Measurements from ENCODE around the gene FBN2. TPM values are rescaled to one million over a fixed set of nuclear protein-coding genes. Genes with fewer than 3 reads are reported as not detected.

The FBN2 gene
- total and polyA plus RNA-seq, 2 of the 4 experiments (the other 2 are of a cell fraction), result 26.7 to 69.0 TPM

DNA sequence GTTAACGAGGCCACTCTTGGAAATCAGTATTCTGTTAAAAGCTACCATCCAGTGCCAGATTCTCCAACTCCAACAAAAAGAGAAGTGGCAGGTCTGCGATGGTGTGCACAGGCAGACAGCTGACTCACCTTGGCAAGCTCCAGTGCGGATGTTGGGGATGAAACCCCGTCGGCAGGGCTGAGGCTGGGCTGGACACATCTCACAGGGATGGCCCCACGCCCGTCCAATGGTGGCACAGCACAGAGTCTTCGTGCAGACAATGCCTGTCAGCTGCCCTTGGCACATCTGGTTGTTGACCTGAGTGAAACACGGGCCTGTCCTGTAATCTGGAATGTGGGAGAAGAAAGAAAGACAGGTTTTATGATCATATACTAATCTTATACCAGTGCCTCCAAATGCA lies 73.4 kb downstream of the FBN2 start:
- H2AK9ac ChIP-seq (replicated peaks; ENCODE audit: low read depth, low read length, poor library complexity), result no peak overlapping the region
- H2BK5ac ChIP-seq (ENCODE audit: low read depth, low read length, poor library complexity, severe bottlenecking), result no peak overlapping the region
- DNase-seq, result no peak
- no peaks in the 10 kb centered on the region for H3K27me3 ChIP-seq (ENCODE audit: control insufficient read depth, insufficient read depth, low read length)
- ChIA-PET CTCF (no interaction called here), POLR2A (ENCODE audit: unreplicated experiment) (no interaction called here)
- no peak overlapping the region for H4K5ac ChIP-seq (ENCODE audit: low read depth, low read length)
- H3K4ac ChIP-seq (ENCODE audit: low read depth, low read length), result no peak overlapping the region
- no peak overlapping the region for H3K4me3 ChIP-seq (ENCODE audit: insufficient read depth, low read depth, low read length)
- no peak overlapping the region for H3K14ac ChIP-seq (replicated peaks; ENCODE audit: low read depth, low read length)
- ATAC-seq (ENCODE audit: low read depth), result no peak; the same call in 1 of the 2 replicates
- H2BK120ac ChIP-seq (ENCODE audit: low read depth, low read length), result no peak overlapping the region
- H3K23ac ChIP-seq (ENCODE audit: low read depth, low read length), result no peak overlapping the region
- no TSS peak for BruUV-seq (replicated peaks)
- H2AFZ ChIP-seq (replicated peaks; ENCODE audit: low read length, poor library complexity), result no peak overlapping the region
- H2AK5ac ChIP-seq (ENCODE audit: low read depth, low read length), result no peak overlapping the region
- H4K8ac ChIP-seq (ENCODE audit: low read depth in 2 of 2, low read length in 2 of 2), result no peak overlapping the region
- H4K91ac ChIP-seq (ENCODE audit: insufficient read depth, low read depth, low read length), result no peak overlapping the region
- no peak overlapping the region for H3K4me2 ChIP-seq (ENCODE audit: low read depth, low read length)
- WGBS, 2 experiments (ENCODE audit: extremely low coverage in 2 of 2, insufficient read length in 1 of 2), result 90% methylated on average over 2 of the region's 9 CpGs; no CpG with 5 or more reads in 1 of the 2 experiments
- H3K9me1 ChIP-seq (ENCODE audit: insufficient read depth, low read length), result peaks cover 3% of the 10 kb centered on the region; the same call in 1 of the 2 replicates
- H3K36me3 ChIP-seq (ENCODE audit: control insufficient read depth, insufficient read depth, low read length), result peaks cover 14% of the 10 kb centered on the region
- H4K20me1 ChIP-seq (ENCODE audit: insufficient read depth, low read length), result no peaks in the 10 kb centered on the region
- no peak overlapping the region for H3K27ac ChIP-seq (ENCODE audit: insufficient read depth, low read length)
- no peaks in the 10 kb centered on the region for H3K9me3 ChIP-seq (ENCODE audit: control insufficient read depth, insufficient read depth, low read length)
- no peak overlapping the region for H3K18ac ChIP-seq (ENCODE audit: low read depth, low read length)
- dilution Hi-C loops (cut with HindIII; ENCODE audit: low sequenced_read_pairs, unreplicated experiment), result no loop called here
- H3K56ac ChIP-seq (ENCODE audit: extremely low read depth, insufficient read depth, low read length), result no peak overlapping the region
- H2BK15ac ChIP-seq (ENCODE audit: low read depth, low read length), result no peak overlapping the region
- no peak overlapping the region for H2BK20ac ChIP-seq (ENCODE audit: low read depth, low read length)
- no peaks in the 10 kb centered on the region for H3K4me1 ChIP-seq (ENCODE audit: control insufficient read depth, insufficient read depth, low read length)
- no peak overlapping the region for H3K9ac ChIP-seq (ENCODE audit: low read depth, low read length)
- no peak for TF ChIP-seq BHLHE40 (IDR thresholded peaks at IDR 0.05; ENCODE audit: low read depth, low read length)
- no peak for TF ChIP-seq FOS (IDR thresholded peaks at IDR 0.05; ENCODE audit: low read depth, low read length)
- TF ChIP-seq MXI1 (IDR thresholded peaks at IDR 0.05; ENCODE audit: borderline replicate concordance, low read depth, low read length), result no peak
- TF ChIP-seq CHD1 (IDR thresholded peaks at IDR 0.05; ENCODE audit: low read depth, low read length), result no peak
- no peak for TF ChIP-seq POLR2A (IDR thresholded peaks at IDR 0.05; ENCODE audit: low read depth, low read length)
- no peak for TF ChIP-seq SMC3 (IDR thresholded peaks at IDR 0.05; ENCODE audit: low read depth, low read length)
- no peak for TF ChIP-seq CEBPB (IDR thresholded peaks at IDR 0.05; ENCODE audit: low read depth, low read length)
- TF ChIP-seq, protein P1, sequence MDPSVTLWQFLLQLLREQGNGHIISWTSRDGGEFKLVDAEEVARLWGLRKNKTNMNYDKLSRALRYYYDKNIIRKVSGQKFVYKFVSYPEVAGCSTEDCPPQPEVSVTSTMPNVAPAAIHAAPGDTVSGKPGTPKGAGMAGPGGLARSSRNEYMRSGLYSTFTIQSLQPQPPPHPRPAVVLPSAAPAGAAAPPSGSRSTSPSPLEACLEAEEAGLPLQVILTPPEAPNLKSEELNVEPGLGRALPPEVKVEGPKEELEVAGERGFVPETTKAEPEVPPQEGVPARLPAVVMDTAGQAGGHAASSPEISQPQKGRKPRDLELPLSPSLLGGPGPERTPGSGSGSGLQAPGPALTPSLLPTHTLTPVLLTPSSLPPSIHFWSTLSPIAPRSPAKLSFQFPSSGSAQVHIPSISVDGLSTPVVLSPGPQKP (IDR thresholded peaks at IDR 0.05; ENCODE audit: borderline replicate concordance, low read depth, low read length), result no peak
- TF ChIP-seq MAZ (IDR thresholded peaks at IDR 0.05; ENCODE audit: borderline replicate concordance, low read depth, low read length), result no peak
- no peak for TF ChIP-seq RCOR1 (IDR thresholded peaks at IDR 0.05; ENCODE audit: insufficient replicate concordance, low read length)
- H3K79me1 ChIP-seq (ENCODE audit: low read depth in 1 of 2, low read length in 2 of 2), result no peaks in the 10 kb centered on the region
- intact Hi-C loops (cut with micrococcal nuclease), result no loop called here
- in situ Hi-C loops (cut with MboI; ENCODE audit: low sequenced_read_pairs), result no loop called here
